Stomach (tissue), 9 donors: ENCODE results near the gene BMP2. TPM values are rescaled to one million over a fixed set of nuclear protein-coding genes. Genes with fewer than 3 reads are reported as not detected.
A peak's percentile ranks its signal among the peaks of the same experiment; 100 is the strongest.

ENCODE experiments used
- DNase-seq, 2 donors: peaks; one replicate each; pipeline versions ENCODE4 v3.0.0 to v3.0.0-alpha.2; 2013 to 2019
- H3K27ac ChIP-seq, 5 donors: fragments of 200-600 bp in 4 of 5; sonication (generic) in 4 of 5; one replicate each; pipeline ENCODE4 v1.5.1; 2013 to 2019; ENCODE audit warnings: mild to moderate bottlenecking in 1 of 5, moderate library complexity in 1 of 5
- H3K27me3 ChIP-seq, 3 donors: fragments of 200-600 bp; sonication (generic); one replicate each; pipeline ENCODE4 v1.5.1; 2017 to 2019; ENCODE audit warnings: mixed run types in 1 of 3
- H3K36me3 ChIP-seq, 4 donors: fragments of 200-600 bp; sonication (generic); 1 replicate in 3 of 4; 2 replicates in 1 of 4; pipeline ENCODE4 v1.5.1; 2016 to 2019
- H3K4me1 ChIP-seq, 4 donors: fragments of 200-600 bp; sonication (generic); one replicate each; pipeline ENCODE4 v1.5.1; 2016 to 2019
- H3K4me3 ChIP-seq, 4 donors: fragments of 200-600 bp; sonication (generic) in 3 of 4; one replicate each; pipeline ENCODE4 v1.5.1; 2016 to 2019; ENCODE audit warnings: mild to moderate bottlenecking in 1 of 4
- H3K9me3 ChIP-seq, 4 donors: fragments of 200-600 bp; sonication (generic); one replicate each; pipeline ENCODE4 v1.5.1; 2016 to 2019
- EP300 ChIP-seq: sonication (generic); formaldehyde crosslinking; IDR thresholded peaks from one replicate; pipeline ENCODE4 v1.6.1; 2017; ENCODE audit warnings: antibody characterized with exemption
- POLR2A ChIP-seq, 4 donors: fragments of 450-650 bp; IDR thresholded peaks; one replicate each; pipeline ENCODE4 v1.6.1; 2016; ENCODE audit warnings: antibody characterized with exemption in 4 of 4, control low read depth in 2 of 4, mild to moderate bottlenecking in 1 of 4, moderate library complexity in 1 of 4
- POLR2AphosphoS5 ChIP-seq, 3 donors: sonication (generic); formaldehyde crosslinking; IDR thresholded peaks; one replicate each; pipeline ENCODE4 v1.6.1; 2016; ENCODE audit warnings: antibody characterized with exemption in 3 of 3
- WGBS, 5 donors: extraction: QIAGEN DNeasy Blood & Tissue Kit in 3 of 5; methylation state at CpG; one replicate each; pipeline versions ENCODE4 v1.1.5 to v1.1.7; 2013 to 2018; 5-methylcytosine and 5-hydroxymethylcytosine counted together
- intact Hi-C: fragments of 100-400 bp; cut with DNase I; formaldehyde crosslinking; loops from one replicate; pipeline ENCODE4 v1.15.1; 2023; ENCODE audit warnings: low total_unique reads
- polyA plus RNA-seq, 3 donors: library from polyadenylated mRNA; stranded (reverse); fragments of 200-250 nt; gene quantifications; one replicate each; pipeline ENCODE4 v1.2.3, GENCODE V29; 2013
- total RNA-seq, 5 donors: library from RNA; depleted of rRNA; stranded (reverse); fragments of >200 nt; gene quantifications; one replicate each; pipeline versions ENCODE4 v1.1.0 to v1.2.3, GENCODE V29; 2014 to 2016
- TF ChIP-seq, protein P1 (sequence below), 7 experiments: fragments of 450-650 bp in 4 of 7; fragments of 200-600 bp in 3 of 7; sonication (generic) in 3 of 7; IDR thresholded peaks; one replicate each; pipeline ENCODE4 v1.5.1; 2016 to 2019; ENCODE audit warnings: antibody characterized with exemption in 7 of 7, control low read depth in 2 of 7, mild to moderate bottlenecking in 1 of 7
- donor health status: healthy with polysubstance abuse.
- donor health status: Bipolar disorder and iron deficiency.
- donor health status: healthy.

Gene BMP2
- total and polyA plus RNA-seq, 8 donors = 1.2 to 57.9 (median 19.5) TPM

DNA sequence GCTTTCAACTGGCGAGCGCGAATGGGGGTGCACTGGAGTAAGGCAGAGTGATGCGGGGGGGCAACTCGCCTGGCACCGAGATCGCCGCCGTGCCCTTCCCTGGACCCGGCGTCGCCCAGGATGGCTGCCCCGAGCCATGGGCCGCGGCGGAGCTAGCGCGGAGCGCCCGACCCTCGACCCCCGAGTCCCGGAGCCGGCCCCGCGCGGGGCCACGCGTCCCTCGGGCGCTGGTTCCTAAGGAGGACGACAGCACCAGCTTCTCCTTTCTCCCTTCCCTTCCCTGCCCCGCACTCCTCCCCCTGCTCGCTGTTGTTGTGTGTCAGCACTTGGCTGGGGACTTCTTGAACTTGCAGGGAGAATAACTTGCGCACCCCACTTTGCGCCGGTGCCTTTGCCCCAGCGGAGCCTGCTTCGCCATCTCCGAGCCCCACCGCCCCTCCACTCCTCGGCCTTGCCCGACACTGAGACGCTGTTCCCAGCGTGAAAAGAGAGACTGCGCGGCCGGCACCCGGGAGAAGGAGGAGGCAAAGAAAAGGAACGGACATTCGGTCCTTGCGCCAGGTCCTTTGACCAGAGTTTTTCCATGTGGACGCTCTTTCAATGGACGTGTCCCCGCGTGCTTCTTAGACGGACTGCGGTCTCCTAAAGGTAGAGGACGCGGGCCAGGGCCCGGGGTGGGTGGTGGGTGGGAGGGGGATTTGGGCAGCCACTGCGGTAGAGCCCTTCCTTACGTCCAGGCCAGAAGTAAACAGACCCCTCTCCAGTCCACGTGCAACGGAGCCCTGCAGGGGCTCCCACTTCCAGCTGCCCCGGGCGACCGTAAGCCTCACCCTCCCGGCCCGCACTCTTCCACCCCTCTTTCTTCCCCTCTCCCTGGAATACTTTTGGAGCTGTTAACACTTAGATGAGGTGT lies 998 bp downstream of the BMP2 start:
- DNase-seq = peak; percentile 32 to 65
- WGBS, 5 donors = 1 to 3% (median 1%) methylated on average over 30 to 70 of the region's 70 CpGs
- Histone ChIP-seq H3K4me3 (peak overlapping the region; percentile 70 to 88 (median 81)), H3K27me3 (peaks cover 0 to 27% (median 0%) of the 10 kb centered on the region in 3 donors), H3K9me3 (no peaks in the 10 kb centered on the region), H3K36me3 (peaks cover 0 to 3% (median 0%) of the 10 kb centered on the region in 4 donors), H3K4me1 (peaks cover 10 to 52% (median 34%) of the 10 kb centered on the region in 4 donors), H3K27ac (peak overlapping the region; percentile 83 to 90 (median 89))
- TF ChIP-seq EP300 = no peak
- no peak for TF ChIP-seq POLR2AphosphoS5 (IDR thresholded peaks at IDR 0.05)
- TF ChIP-seq, protein P1, sequence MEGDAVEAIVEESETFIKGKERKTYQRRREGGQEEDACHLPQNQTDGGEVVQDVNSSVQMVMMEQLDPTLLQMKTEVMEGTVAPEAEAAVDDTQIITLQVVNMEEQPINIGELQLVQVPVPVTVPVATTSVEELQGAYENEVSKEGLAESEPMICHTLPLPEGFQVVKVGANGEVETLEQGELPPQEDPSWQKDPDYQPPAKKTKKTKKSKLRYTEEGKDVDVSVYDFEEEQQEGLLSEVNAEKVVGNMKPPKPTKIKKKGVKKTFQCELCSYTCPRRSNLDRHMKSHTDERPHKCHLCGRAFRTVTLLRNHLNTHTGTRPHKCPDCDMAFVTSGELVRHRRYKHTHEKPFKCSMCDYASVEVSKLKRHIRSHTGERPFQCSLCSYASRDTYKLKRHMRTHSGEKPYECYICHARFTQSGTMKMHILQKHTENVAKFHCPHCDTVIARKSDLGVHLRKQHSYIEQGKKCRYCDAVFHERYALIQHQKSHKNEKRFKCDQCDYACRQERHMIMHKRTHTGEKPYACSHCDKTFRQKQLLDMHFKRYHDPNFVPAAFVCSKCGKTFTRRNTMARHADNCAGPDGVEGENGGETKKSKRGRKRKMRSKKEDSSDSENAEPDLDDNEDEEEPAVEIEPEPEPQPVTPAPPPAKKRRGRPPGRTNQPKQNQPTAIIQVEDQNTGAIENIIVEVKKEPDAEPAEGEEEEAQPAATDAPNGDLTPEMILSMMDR (IDR thresholded peaks at IDR 0.05) = no peak
- TF ChIP-seq POLR2A (IDR thresholded peaks at IDR 0.05) = no peak
- intact Hi-C loops = no loop called here

DNA sequence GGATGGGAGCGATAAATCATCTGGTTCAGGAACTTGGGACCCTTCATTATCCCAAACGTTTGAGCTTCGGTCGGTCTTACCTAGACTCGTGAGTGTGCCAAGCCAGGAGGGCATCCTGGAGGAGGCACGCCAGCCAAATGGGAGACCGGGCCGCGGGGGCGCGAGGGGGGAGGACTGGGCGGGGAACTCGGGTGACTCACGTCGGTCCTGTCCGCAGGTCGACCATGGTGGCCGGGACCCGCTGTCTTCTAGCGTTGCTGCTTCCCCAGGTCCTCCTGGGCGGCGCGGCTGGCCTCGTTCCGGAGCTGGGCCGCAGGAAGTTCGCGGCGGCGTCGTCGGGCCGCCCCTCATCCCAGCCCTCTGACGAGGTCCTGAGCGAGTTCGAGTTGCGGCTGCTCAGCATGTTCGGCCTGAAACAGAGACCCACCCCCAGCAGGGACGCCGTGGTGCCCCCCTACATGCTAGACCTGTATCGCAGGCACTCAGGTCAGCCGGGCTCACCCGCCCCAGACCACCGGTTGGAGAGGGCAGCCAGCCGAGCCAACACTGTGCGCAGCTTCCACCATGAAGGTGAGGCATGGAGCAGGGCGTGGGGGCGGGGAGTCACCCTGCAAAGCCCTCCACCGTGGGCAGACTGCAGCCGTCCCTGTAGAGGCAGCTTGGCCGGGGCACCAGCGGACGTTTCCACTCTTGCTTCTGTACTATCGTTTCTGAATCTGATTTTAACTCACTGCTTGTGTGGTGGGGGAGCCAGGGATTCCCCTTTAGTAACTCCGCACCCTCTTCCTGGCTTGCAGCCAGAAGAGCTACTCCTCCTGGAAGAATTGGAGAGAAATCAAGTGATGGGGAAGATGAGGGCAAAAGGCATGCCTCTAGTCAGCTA lies 2.7 kb downstream of the BMP2 start:
- peaks cover 0 to 27% (median 0%) of the 10 kb centered on the region in 3 donors for H3K27me3 ChIP-seq
- no peaks in the 10 kb centered on the region for H3K9me3 ChIP-seq
- H3K4me1 ChIP-seq = peaks cover 10 to 51% (median 32%) of the 10 kb centered on the region in 4 donors
- WGBS, 5 donors = 1 to 8% (median 4%) methylated on average over 18 to 55 of the region's 55 CpGs
- intact Hi-C loops = no loop called here
- TF ChIP-seq POLR2AphosphoS5 (IDR thresholded peaks at IDR 0.05) (no peak), POLR2A (IDR thresholded peaks at IDR 0.05) (no peak), EP300 (no peak)
- TF ChIP-seq, protein P1 (IDR thresholded peaks at IDR 0.05) = no peak
- peak overlapping the region; percentile 17 to 89 (median 43) for H3K27ac ChIP-seq
- H3K4me3 ChIP-seq = peak overlapping the region; percentile 70 to 88 (median 81)
- peaks cover 0 to 3% (median under 1%) of the 10 kb centered on the region in 4 donors for H3K36me3 ChIP-seq
- DNase-seq = peak; percentile 54 to 82

DNA sequence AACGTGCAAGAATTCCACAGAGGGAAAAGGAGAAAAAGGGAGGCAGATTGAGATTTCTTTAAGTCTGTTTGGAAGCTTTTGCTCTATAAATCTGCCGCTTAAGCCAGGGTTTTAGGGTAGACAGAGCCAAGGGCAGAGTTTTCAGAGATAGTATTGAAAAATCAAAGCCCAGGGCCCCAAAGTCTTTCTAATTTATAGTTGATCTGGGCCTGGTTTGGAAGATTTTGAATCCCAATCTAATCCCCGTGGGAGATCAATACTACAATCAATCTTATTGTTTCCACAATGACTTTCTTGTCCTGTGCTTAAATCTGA lies 3.3 kb downstream of the BMP2 start:
- TF ChIP-seq POLR2AphosphoS5 (IDR thresholded peaks at IDR 0.05) (no peak), POLR2A (IDR thresholded peaks at IDR 0.05) (no peak), EP300 (no peak)
- TF ChIP-seq, protein P1 (IDR thresholded peaks at IDR 0.05) = no peak
- 19 to 38% (median 28%) methylated on average over 3 of the region's 3 CpGs for WGBS, 5 donors
- peaks cover 10 to 48% (median 29%) of the 10 kb centered on the region in 4 donors for H3K4me1 ChIP-seq
- intact Hi-C loops = no loop called here
- H3K4me3 ChIP-seq = peak overlapping the region; percentile 70 to 88 (median 81)
- peak overlapping the region in 2 of 5 donors; percentile 30 to 83 for H3K27ac ChIP-seq
- DNase-seq = no peak
- H3K9me3 ChIP-seq = no peaks in the 10 kb centered on the region
- H3K27me3 ChIP-seq = peaks cover 0 to 27% (median 0%) of the 10 kb centered on the region in 3 donors
- peaks cover 0 to 5% (median 2%) of the 10 kb centered on the region in 4 donors for H3K36me3 ChIP-seq
